ENCODE data around the gene SYF2. TPM values are rescaled to one million over a fixed set of nuclear protein-coding genes. Genes with fewer than 3 reads are reported as not detected.

SYF2 gene
- total RNA-seq, 2 donors from 2014 or later = 46.3 to 49.8 TPM

DNA sequence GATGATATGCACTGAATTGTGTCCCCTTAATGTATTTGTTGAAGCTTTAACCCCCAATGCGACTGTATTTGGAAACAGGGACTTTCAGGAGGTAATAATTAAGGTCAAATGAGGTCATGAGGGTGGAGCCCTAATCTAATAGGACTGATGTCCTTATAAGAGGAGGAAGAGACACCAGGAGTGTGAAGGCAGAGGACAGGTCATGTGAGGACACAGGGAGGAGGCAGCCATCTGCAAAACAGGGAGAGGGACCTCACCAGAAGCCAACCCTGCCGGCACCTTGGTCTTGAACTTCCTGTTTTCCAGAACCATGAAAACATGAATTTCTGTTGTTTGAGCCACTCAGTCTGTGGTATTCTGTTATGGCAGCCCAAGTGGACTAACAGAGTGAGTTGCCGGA is 15.3 kb downstream of the SYF2 start:
- intact Hi-C loops (cut with DNase I, micrococcal nuclease) = no loop called here
- ATAC-seq = no peak
- no peak for DNase-seq

DNA sequence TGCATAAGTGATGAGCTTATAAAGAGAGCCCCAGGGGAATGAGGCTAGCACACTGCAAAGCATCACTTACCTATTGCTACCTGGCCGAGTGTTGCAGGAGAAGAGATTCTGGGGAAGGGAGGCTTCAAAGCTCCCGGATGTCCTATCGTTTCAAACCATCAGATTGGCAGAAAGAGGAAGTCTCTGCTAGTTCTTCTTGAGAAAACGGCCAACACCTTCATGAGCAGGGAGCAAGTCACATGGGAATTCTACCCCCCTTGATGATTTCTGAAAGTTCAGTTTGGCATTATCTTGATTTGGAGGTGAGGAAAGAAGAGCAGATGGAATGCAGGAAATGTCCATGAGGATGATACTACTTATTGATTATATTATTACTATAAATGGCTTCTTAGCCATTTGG is 16.2 kb downstream of the SYF2 start:
- intact Hi-C loops (cut with DNase I, micrococcal nuclease) = no loop called here
- no peak for ATAC-seq
- DNase-seq = no peak

DNA sequence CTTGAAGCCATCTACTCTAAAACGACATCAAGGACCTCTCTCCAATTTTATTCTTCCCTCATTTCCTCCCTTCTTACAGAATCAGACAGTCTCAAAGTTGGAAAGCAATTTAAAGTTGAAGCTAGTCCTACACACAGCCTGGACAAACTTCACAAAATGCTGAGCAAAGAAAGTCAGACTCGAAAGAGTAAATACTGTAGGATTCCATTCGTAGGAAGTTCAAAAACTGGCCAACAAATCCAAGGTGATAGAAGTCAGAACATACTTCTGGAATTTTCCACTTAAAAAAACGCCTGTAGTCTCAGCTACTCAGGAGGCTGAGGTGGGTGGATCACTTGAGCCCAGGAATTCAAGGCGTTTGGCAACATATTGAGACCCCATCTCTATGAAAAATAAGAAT is 19.6 kb downstream of the SYF2 start:
- ATAC-seq = no peak
- intact Hi-C loops (cut with DNase I, micrococcal nuclease) = no loop called here
- DNase-seq = no peak

DNA sequence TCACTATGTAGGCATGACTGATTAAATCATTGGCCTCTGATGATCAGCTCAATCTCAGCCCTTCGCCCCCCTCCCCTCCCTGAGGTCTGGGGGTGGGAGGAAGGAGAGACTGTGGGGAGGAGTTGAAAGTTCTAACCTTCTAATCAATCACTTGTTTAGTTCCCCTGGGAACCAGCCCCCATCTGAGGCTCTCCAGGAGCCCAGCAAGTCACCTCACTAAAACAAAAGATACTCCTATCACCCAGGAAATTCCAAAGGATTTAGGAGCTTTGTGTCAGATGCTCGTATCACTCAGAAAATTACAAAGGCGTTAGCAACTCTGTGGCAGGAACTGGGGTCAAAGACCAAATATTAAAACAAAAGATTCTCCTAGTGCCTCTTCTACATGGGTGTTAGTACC is 21.6 kb downstream of the SYF2 start:
- no peak for ATAC-seq
- no peak for DNase-seq
- intact Hi-C loops (cut with DNase I, micrococcal nuclease) = no loop called here

- DNase-seq = no peak
- intact Hi-C loops (cut with DNase I, micrococcal nuclease) = loop anchor here in 1 of 2 donors (10.0 kb wide), 2 partner anchors 275 to 355 kb away; partner anchors contain the start of gene RUNX3
Measured at GRCh38 chr1:25209516-25209915, 22.8 kb downstream of the SYF2 start.

GRCh38 chr1:25208561-25209222 is 23.6 kb downstream of the SYF2 start:
- intact Hi-C loops (cut with DNase I, micrococcal nuclease) = loop anchor here in 1 of 2 donors (10.0 kb wide), 2 partner anchors 274 to 354 kb away; partner anchors contain the start of gene RUNX3
- DNase-seq = no peak
- ATAC-seq = peak; percentile 15

More at GRCh38 chr1:25209516-25209915, 22.8 kb downstream of the SYF2 start:
- ATAC-seq = no peak

DNA sequence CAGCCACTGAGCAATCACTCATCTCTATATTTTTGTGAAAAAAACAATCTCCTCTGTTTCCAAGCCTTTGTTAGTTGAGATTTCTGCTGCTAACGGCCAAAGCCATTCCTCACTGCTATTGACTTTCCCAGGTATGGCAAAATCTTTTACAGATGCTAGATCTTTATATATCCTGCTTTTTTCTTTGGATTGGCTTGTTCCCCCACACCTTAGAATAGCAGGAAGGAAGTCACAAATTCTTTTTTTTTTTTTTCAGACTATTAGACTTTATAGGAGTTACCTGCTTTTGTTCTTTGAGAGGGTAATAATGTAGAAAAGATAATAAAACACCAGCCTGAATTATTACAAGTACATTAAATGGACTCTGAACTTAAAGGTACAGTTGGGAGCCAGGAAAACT is 24.2 kb downstream of the SYF2 start:
- peak; percentile 85 for ATAC-seq
- intact Hi-C loops (cut with DNase I, micrococcal nuclease) = loop anchor here in 1 of 2 donors (10.0 kb wide), 2 partner anchors 273 to 353 kb away; partner anchors contain the start of gene RUNX3
- DNase-seq = no peak

GRCh38 chr1:25206201-25206600 is 26.1 kb downstream of the SYF2 start:
- no peak for DNase-seq
- intact Hi-C loops (cut with DNase I, micrococcal nuclease) = loop anchor here in 1 of 2 donors (10.0 kb wide), 2 partner anchors 271 to 351 kb away; partner anchors contain the start of gene RUNX3
- no peak for ATAC-seq

- intact Hi-C loops (cut with DNase I, micrococcal nuclease) = loop anchor here in 1 of 2 donors (10.0 kb wide), 2 partner anchors 271 to 351 kb away; partner anchors contain the start of gene RUNX3
- ATAC-seq (no peak), DNase-seq (no peak)
Measured at GRCh38 chr1:25205786-25206185, 26.5 kb downstream of the SYF2 start.

- ATAC-seq (peak; percentile 33), DNase-seq (no peak)
Measured at GRCh38 chr1:25204797-25205480, 27.4 kb downstream of the SYF2 start.

DNA sequence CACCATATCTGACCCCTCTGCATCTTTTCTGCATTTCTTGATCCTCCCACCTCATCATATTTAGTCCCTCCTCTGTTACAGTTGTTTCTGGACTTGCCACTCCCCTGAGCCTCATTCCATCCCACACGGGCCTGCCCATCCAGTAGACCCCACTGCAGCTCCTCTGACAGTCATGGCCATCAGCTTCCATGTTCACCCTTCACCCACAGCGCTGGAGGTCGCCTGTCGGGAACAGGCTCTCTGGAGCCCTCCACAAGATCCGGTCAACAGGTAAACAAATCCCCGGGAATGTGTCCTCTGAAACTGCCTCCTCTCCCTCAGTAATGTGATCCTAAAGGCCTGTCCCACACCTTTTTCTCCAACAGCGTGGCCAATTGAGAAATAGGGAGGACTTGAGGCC is 31.3 kb downstream of the SYF2 start:
- intact Hi-C loops (cut with DNase I, micrococcal nuclease) = loop anchor here in 1 of 2 donors (10.0 kb wide), 2 partner anchors 266 to 346 kb away; partner anchors contain the start of gene RUNX3
- ATAC-seq = no peak

More at GRCh38 chr1:25204797-25205480, 27.4 kb downstream of the SYF2 start:
- intact Hi-C loops (cut with DNase I, micrococcal nuclease) = loop anchor here in 1 of 2 donors (10.0 kb wide), 2 partner anchors 270 to 350 kb away; partner anchors contain the start of gene RUNX3

GRCh38 chr1:25199819-25200620 is 32.3 kb downstream of the SYF2 start:
- intact Hi-C loops (cut with DNase I, micrococcal nuclease) = loop anchor here in 1 of 2 donors (10.0 kb wide), 2 partner anchors 265 to 345 kb away; partner anchors contain the start of gene RUNX3
- ATAC-seq (no peak), DNase-seq (no peak)

More for the DNA sequence above, 31.3 kb downstream of the SYF2 start:
- no peak for DNase-seq

DNA sequence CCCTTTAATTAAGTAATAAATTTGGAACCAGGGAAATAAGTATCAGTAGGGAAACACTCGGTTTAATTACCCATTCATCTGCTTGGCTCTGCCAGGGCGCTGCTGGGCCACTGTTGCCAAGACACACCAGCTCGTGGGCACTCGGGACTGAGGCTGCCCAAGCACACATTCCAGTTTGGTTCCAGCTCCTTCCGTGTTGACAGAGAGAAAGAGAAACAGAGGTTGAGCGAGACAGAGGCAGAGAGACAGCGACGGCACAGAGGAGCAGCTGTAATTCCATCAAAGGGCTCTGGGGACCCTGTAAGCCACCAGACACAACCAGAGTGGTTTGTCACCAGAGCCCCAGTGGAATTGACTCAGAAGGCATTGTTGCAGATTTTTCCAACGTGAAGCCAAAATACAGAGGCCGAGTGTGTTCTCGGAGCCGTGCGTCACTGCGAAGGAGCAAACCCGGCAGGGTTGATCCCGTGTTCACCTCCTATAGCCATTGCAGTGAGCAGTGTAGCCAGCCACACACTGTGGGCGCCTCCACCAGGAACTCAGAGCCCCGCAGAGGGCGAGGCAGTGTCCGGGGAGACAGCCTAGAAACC is 33.5 kb downstream of the SYF2 start:
- intact Hi-C loops (cut with DNase I, micrococcal nuclease) = no loop called here
- ATAC-seq (peak; percentile 70), DNase-seq (peak; percentile 58 to 78)

- intact Hi-C loops (cut with DNase I, micrococcal nuclease) = no loop called here
- peak; percentile 47 to 61 for DNase-seq
- ATAC-seq = peak; percentile 81
Measured at GRCh38 chr1:25197982-25198662, 34.2 kb downstream of the SYF2 start.

GRCh38 chr1:25197235-25197975 is 34.9 kb downstream of the SYF2 start:
- ATAC-seq (peak; percentile 29), DNase-seq (peak in 1 of 2 donors; percentile 39)
- intact Hi-C loops (cut with DNase I, micrococcal nuclease) = no loop called here

- no peak for DNase-seq
- intact Hi-C loops (cut with DNase I, micrococcal nuclease) = no loop called here
- no peak for ATAC-seq
Measured at GRCh38 chr1:25196830-25197229, 35.5 kb downstream of the SYF2 start.

DNA sequence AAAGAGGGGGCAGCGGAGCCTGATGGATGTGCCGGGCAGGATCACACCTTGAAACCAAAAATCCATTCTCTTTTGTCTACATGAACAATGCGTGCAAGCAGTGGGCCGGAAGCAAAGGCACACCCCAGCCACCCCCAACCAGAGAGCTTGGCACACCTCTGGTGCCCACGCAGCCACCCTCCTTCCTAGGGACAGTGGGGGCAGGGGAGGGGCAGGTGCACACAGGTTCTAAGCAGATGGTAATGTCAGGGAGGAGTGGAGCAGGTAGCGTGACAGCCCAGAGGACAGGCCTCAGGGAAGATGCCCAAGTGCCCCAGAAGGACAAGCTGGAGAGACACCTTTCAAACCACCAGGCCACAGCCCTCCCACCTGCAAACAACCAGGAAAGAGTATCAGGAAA is 36.5 kb downstream of the SYF2 start:
- ATAC-seq (peak; percentile 21), DNase-seq (peak; percentile 25 to 49)
- intact Hi-C loops (cut with DNase I, micrococcal nuclease) = no loop called here
